K562 (cell line): ENCODE measurements around the gene PNMA5. TPM values are rescaled to one million over a fixed set of nuclear protein-coding genes. Genes with fewer than 3 reads are reported as not detected.
A peak's percentile ranks its signal among the peaks of the same experiment; 100 is the strongest.

Experiments
- ATAC-seq: fragments of 200-7000 bp; cut with Tn5 transposase; 3 replicates; pipeline ENCODE4 v1.9.1; 2020; ENCODE audit warnings: moderate library complexity
- BruUV-seq: library from RNA; stranded (reverse); fragments of 400-500 nt; replicated peaks from 2 replicates; lab custom pipeline; 2021; lab: Mats Ljungman, UMichigan
- CTCF ChIA-PET: fragments of 300-600 bp; formaldehyde crosslinking; extraction: SDS; loops from one replicate; lab custom pipeline; 2021; ENCODE audit warnings: low intra/inter-chr PET ratio; lab: Yijun Ruan, JAX
- POLR2A ChIA-PET: fragments of 300-600, 350-650 bp; sonication (Branson Sonifier 250); formaldehyde crosslinking; extraction: SDS; loops from one replicate; lab custom pipeline; 2021; ENCODE audit warnings: antibody characterized with exemption, inconsistent platforms; lab: Yijun Ruan, JAX
- DNase-seq, 4 experiments: peaks; one replicate each; pipeline versions ENCODE4 v3.0.0 to v3.0.0-alpha.2; 2011 to 2018; ENCODE audit warnings: low spot score in 3 of 4, mixed read lengths in 3 of 4; ENCODE audit errors: extremely low read depth in 1 of 4
- FAIRE-seq: peaks from 2 replicates; lab custom pipeline; 2011; peaks lifted over from hg19 to GRCh38; lab: Jason Lieb, UNC
- H2AFZ ChIP-seq: 2 replicates; pipeline ENCODE4 v1.6.0; 2011; ENCODE audit warnings: low read depth, low read length, control low read depth, inconsistent platforms
- H3K27ac ChIP-seq: fragments of 200-600 bp; 3 replicates; pipeline ENCODE4 v1.8.0; 2011; ENCODE audit warnings: low read depth, mild to moderate bottlenecking, control low read depth, inconsistent platforms, low read length, moderate library complexity, mixed read lengths; ENCODE audit errors: extremely low read depth
- H3K27me3 ChIP-seq, 2 experiments: fragments of 300-600 bp in 1 of 2; 2 replicates in 1 of 2; 3 replicates in 1 of 2; pipeline versions ENCODE4 v1.6.0 to v1.8.0; 2011; ENCODE audit warnings: inconsistent platforms in 2 of 2, low read length in 2 of 2, mild to moderate bottlenecking in 1 of 2, mixed read lengths in 1 of 2, moderate library complexity in 1 of 2; ENCODE audit not compliant: control insufficient read depth in 2 of 2, insufficient read depth in 2 of 2
- H3K36me3 ChIP-seq: fragments of 300-600 bp; 3 replicates; pipeline ENCODE4 v1.8.0; 2011; ENCODE audit warnings: mild to moderate bottlenecking, low read length, inconsistent platforms; ENCODE audit not compliant: control insufficient read depth, insufficient read depth
- H3K4me1 ChIP-seq, 2 experiments: fragments of 200-600 bp in 1 of 2; replicated peaks in 1 of 2; 2 replicates in 1 of 2; 3 replicates in 1 of 2; pipeline versions ENCODE4 v1.5.1 to v1.8.0; 2011; ENCODE audit warnings: inconsistent platforms in 2 of 2, low read length in 2 of 2, mild to moderate bottlenecking in 1 of 2, mixed read lengths in 1 of 2, moderate library complexity in 1 of 2; ENCODE audit not compliant: control insufficient read depth in 2 of 2, insufficient read depth in 2 of 2
- H3K4me2 ChIP-seq: 2 replicates; pipeline ENCODE4 v1.6.1; 2011; ENCODE audit warnings: low read length, control low read depth, inconsistent platforms, mixed read lengths; ENCODE audit not compliant: insufficient read depth
- H3K4me3 ChIP-seq: fragments of 200-600 bp; sonication (generic), shearing (Covaris generic); 2 replicates; pipeline ENCODE4 v1.5.1; 2016; ENCODE audit warnings: control low read depth, inconsistent platforms
- H3K79me2 ChIP-seq: fragments of 200-600 bp; 3 replicates; pipeline ENCODE4 v1.8.0; 2011; ENCODE audit warnings: low read length, inconsistent platforms; ENCODE audit not compliant: control insufficient read depth, insufficient read depth
- H3K9ac ChIP-seq, 2 experiments: 2 replicates each; pipeline versions ENCODE4 v1.6.0 to v1.6.1; 2011; ENCODE audit warnings: low read depth in 2 of 2, low read length in 2 of 2, control low read depth in 1 of 2, inconsistent platforms in 1 of 2, mild to moderate bottlenecking in 1 of 2, mixed read lengths in 1 of 2; ENCODE audit not compliant: insufficient read depth in 1 of 2
- H3K9me1 ChIP-seq: one replicate; pipeline ENCODE4 v1.6.0; 2011; ENCODE audit warnings: inconsistent platforms, mild to moderate bottlenecking, low read length, moderate library complexity; ENCODE audit not compliant: control insufficient read depth, insufficient read depth
- H3K9me3 ChIP-seq: replicated peaks from 2 replicates; pipeline ENCODE4 v1.5.1; 2011; ENCODE audit warnings: low read depth, low read length, inconsistent platforms; ENCODE audit not compliant: control insufficient read depth, insufficient read depth
- H4K20me1 ChIP-seq: replicated peaks from 2 replicates; pipeline ENCODE4 v1.6.1; 2011; ENCODE audit warnings: low read length, inconsistent platforms, mixed read lengths; ENCODE audit not compliant: control insufficient read depth, insufficient read depth
- BDP1 ChIP-seq: IDR thresholded peaks from 3 replicates; pipeline ENCODE4 v1.6.1; 2011; ENCODE audit not compliant: insufficient read length, insufficient read depth
- CEBPZ ChIP-seq: fragments of 150-350 bp; IDR thresholded peaks from 2 replicates; pipeline ENCODE4 v1.6.1; 2014; ENCODE audit warnings: low read depth, mild to moderate bottlenecking, low read length, borderline replicate concordance
- CHD2 ChIP-seq: IDR thresholded peaks from 2 replicates; pipeline ENCODE4 v1.6.1; 2011; ENCODE audit warnings: low read depth, low read length
- CXXC5 ChIP-seq: fragments of 250-450 bp; sonication (Bioruptor Pico); IDR thresholded peaks from 2 replicates; pipeline ENCODE4 v1.8.0; 2022; ENCODE audit warnings: inconsistent platforms, mild to moderate bottlenecking, moderate library complexity
- ELF4 ChIP-seq: fragments of 450-650 bp; formaldehyde crosslinking; IDR thresholded peaks from 2 replicates; pipeline ENCODE4 v1.4.0; 2022; ENCODE audit warnings: missing genetic modification characterization
- FUS ChIP-seq: fragments of 200-400 bp; formaldehyde crosslinking; optimal IDR thresholded peaks from 2 replicates; pipeline ENCODE3; 2017; ENCODE audit warnings: low read depth, low read length
- POLR2A ChIP-seq: fragments of 450-650 bp; conservative IDR thresholded peaks from 2 replicates; pipeline ENCODE4 v1.6.1; 2016
- POLR2G ChIP-seq: fragments of 200-400 bp; formaldehyde crosslinking; IDR thresholded peaks from 2 replicates; pipeline ENCODE4 v1.6.1; 2017; ENCODE audit warnings: low read depth, mild to moderate bottlenecking, antibody characterized with exemption, low read length, moderate library complexity
- RFX1 ChIP-seq: fragments of 450-650 bp; IDR thresholded peaks from 2 replicates; pipeline ENCODE4 v1.6.1; 2016; ENCODE audit warnings: mild to moderate bottlenecking, moderate library complexity
- SMARCE1 ChIP-seq: fragments of 450-650 bp; IDR thresholded peaks from 2 replicates; pipeline ENCODE4 v1.7.1; 2016; ENCODE audit warnings: mild to moderate bottlenecking
- SNIP1 ChIP-seq: fragments of 450-650 bp; IDR thresholded peaks from 2 replicates; pipeline ENCODE4 v1.7.1; 2017; ENCODE audit warnings: low read depth, mild to moderate bottlenecking
- SRSF3 ChIP-seq: fragments of 200-400 bp; formaldehyde crosslinking; IDR thresholded peaks from 2 replicates; pipeline ENCODE4 v1.6.1; 2016; ENCODE audit warnings: mild to moderate bottlenecking, low read length, moderate library complexity; ENCODE audit not compliant: insufficient read depth
- ZNF134 ChIP-seq: fragments of 250-450 bp; sonication (Bioruptor Pico); conservative IDR thresholded peaks from 2 replicates; pipeline ENCODE4 v1.4.0; 2020
- ZNF263 ChIP-seq: sonication (generic); formaldehyde crosslinking; IDR thresholded peaks from 2 replicates; pipeline ENCODE4 v1.8.0; 2022; ENCODE audit warnings: mild to moderate bottlenecking, missing genetic modification reagents, borderline replicate concordance
- ZNF445 ChIP-seq: fragments of 250-450 bp; sonication (Bioruptor Pico); IDR thresholded peaks from 2 replicates; pipeline ENCODE4 v1.4.0; 2020; ENCODE audit warnings: low read depth, mild to moderate bottlenecking, moderate library complexity
- WGBS: fragments of 100-300 bp; shearing (Covaris generic); methylation state at CpG from one replicate; pipeline ENCODE4 v1.1.6; 2016; ENCODE audit warnings: low coverage, mixed read lengths; ENCODE audit not compliant: insufficient coverage; ENCODE audit errors: missing lambda C conversion rate; 5-methylcytosine and 5-hydroxymethylcytosine counted together
- in situ Hi-C: fragments of 300-500 bp; cut with MboI; formaldehyde crosslinking; loops from 4 replicates; pipeline ENCODE4 v1.15.0; 2018; ENCODE audit warnings: inconsistent platforms, mixed read lengths
- intact Hi-C: fragments of 100-400 bp; cut with micrococcal nuclease; formaldehyde crosslinking; loops from 2 replicates; pipeline ENCODE4 v1.14.2; 2022
- polyA plus RNA-seq, 8 experiments: library from polyadenylated mRNA; depleted of rRNA in 4 of 8; stranded (reverse) in 5 of 8; unstranded in 3 of 8; fragments of >200 nt; fragmentation: Nextera tagmentation in 2 of 8; fragmentation: Illumina TruSeq in 1 of 8; extraction: Ambion mirVana in 2 of 8; extraction: Trizol in 1 of 8; gene quantifications; 2 replicates each; pipeline versions ENCODE4 v1.2.1 to v1.2.3, GENCODE V29; 2011 to 2014; ENCODE audit warnings: inconsistent platforms in 1 of 8, missing spikeins in 1 of 8
- total RNA-seq, 7 experiments: library from RNA; depleted of rRNA in 6 of 7; stranded (reverse); fragments of >200 nt in 6 of 7; fragmentation: Illumina TruSeq in 2 of 7; extraction: Trizol in 2 of 7; gene quantifications; 2 replicates each; pipeline versions ENCODE4 v1.2.1 to v1.2.3, GENCODE V29; 2011 to 2021; ENCODE audit warnings: low replicate concordance in 1 of 7

Gene PNMA5
- total and polyA plus RNA-seq, 9 of the 15 experiments (the other 6 are each of a cell fraction or from before 2014, with no cell fraction given): 0.03 to 0.20 (median 0.07) TPM; not detected in 3

- Histone ChIP-seq H3K4me2 (no peak overlapping the region), H3K9ac (no peak overlapping the region), H3K27ac (no peak overlapping the region), H3K36me3 (no peaks in the 10 kb centered on the region), H4K20me1 (no peaks in the 10 kb centered on the region), H3K4me1 (peaks cover 4 to 12% of the 10 kb centered on the region in 2 experiments; a peak in 3 of 5 replicates), H3K27me3 (0 out of 5 replicates have a peak, but pooled peaks cover 0 to 5% of the 10 kb centered on the region in 2 experiments), H3K4me3 (no peak overlapping the region), H2AFZ (no peak overlapping the region), H3K9me1 (no peaks in the 10 kb centered on the region), H3K79me2 (no peaks in the 10 kb centered on the region), H3K9me3 (no peaks in the 10 kb centered on the region)
- CTCF ChIA-PET: no interaction called here
- in situ Hi-C loops (no loop called here), intact Hi-C loops (no loop called here)
- no peak for ATAC-seq
- no peak for DNase-seq
- 37% methylated on average over 2 of the region's 4 CpGs for WGBS
- BruUV-seq: no TSS peak
- POLR2A ChIA-PET: interaction anchor here (1.5 kb wide), 1 partner anchor 11 kb away, joined by 4 read pairs; no protein-coding TSS in a partner anchor
- no peak for FAIRE-seq
- TF ChIP-seq FUS: no peak
- TF ChIP-seq RFX1: peak; percentile 78
These were observed 1.8 kb downstream of the PNMA5 start for GRCh38 chrX:152992115-152992514.

- 31% methylated on average over 5 of the region's 5 CpGs for WGBS
- no peak overlapping the region; the same call in 1 of the 2 replicates for H2AFZ ChIP-seq
- no peaks in the 10 kb centered on the region for H3K36me3 ChIP-seq
- intact Hi-C loops: no loop called here
- 0 out of 5 replicates have a peak, but pooled peaks cover 0 to 5% of the 10 kb centered on the region in 2 experiments for H3K27me3 ChIP-seq
- H3K27ac ChIP-seq: no peak overlapping the region
- H3K9me3 ChIP-seq: no peaks in the 10 kb centered on the region
- H3K4me2 ChIP-seq: no peak overlapping the region
- H3K79me2 ChIP-seq: no peaks in the 10 kb centered on the region
- H4K20me1 ChIP-seq: no peaks in the 10 kb centered on the region
- no TSS peak for BruUV-seq
- no peak for ATAC-seq
- H3K9ac ChIP-seq: no peak overlapping the region
- DNase-seq: no peak
- in situ Hi-C loops: no loop called here
- no peak overlapping the region for H3K4me3 ChIP-seq
- ChIA-PET POLR2A (no interaction called here), CTCF (interaction anchor here (0.7 kb wide), 1 partner anchor 627 kb away, joined by 3 read pairs; no protein-coding TSS in a partner anchor)
- FAIRE-seq: no peak
- no peaks in the 10 kb centered on the region for H3K9me1 ChIP-seq
- H3K4me1 ChIP-seq: peaks cover 4 to 12% of the 10 kb centered on the region in 2 experiments; a peak in 3 of 5 replicates
- TF ChIP-seq POLR2A: no peak
- no peak for TF ChIP-seq POLR2G
- TF ChIP-seq CHD2: no peak
- no peak for TF ChIP-seq ZNF263 (CRISPR knock-in tag)
- TF ChIP-seq BDP1: no peak
- TF ChIP-seq ELF4 (CRISPR knock-in tag): no peak
- TF ChIP-seq CEBPZ: no peak
- no peak for TF ChIP-seq ZNF445 (CRISPR knock-in tag)
- TF ChIP-seq SRSF3: no peak
- TF ChIP-seq SNIP1: no peak
- TF ChIP-seq ZNF134 (CRISPR knock-in tag): no peak
- no peak for TF ChIP-seq CXXC5
- TF ChIP-seq SMARCE1: no peak
These were observed 2.8 kb downstream of the PNMA5 start for GRCh38 chrX:152991123-152991522.
